LNCaP clone FGC (cell line): Measurements from ENCODE around the gene ID2.

Experiments used
- DNase-seq: peaks from one replicate; pipeline ENCODE4 v3.0.0-alpha.2; 2011; ENCODE audit warnings: low read depth
- H3K4me3 ChIP-seq: 2 replicates; pipeline ENCODE4 v1.5.1; 2011; ENCODE audit warnings: mild to moderate bottlenecking, low read depth, low read length, control low read depth
- TF ChIP-seq, protein P1 (sequence below): IDR thresholded peaks from 2 replicates; pipeline ENCODE4 v1.5.1; 2012; ENCODE audit warnings: mild to moderate bottlenecking; ENCODE audit not compliant: control insufficient read depth, insufficient read depth; ENCODE audit errors: extremely low read depth

ID2 gene

GRCh38 chr2:8732601-8733000 is 50.7 kb downstream of the ID2 start:
- no peak overlapping the region for H3K4me3 ChIP-seq
- DNase-seq = no peak
- TF ChIP-seq, protein P1, sequence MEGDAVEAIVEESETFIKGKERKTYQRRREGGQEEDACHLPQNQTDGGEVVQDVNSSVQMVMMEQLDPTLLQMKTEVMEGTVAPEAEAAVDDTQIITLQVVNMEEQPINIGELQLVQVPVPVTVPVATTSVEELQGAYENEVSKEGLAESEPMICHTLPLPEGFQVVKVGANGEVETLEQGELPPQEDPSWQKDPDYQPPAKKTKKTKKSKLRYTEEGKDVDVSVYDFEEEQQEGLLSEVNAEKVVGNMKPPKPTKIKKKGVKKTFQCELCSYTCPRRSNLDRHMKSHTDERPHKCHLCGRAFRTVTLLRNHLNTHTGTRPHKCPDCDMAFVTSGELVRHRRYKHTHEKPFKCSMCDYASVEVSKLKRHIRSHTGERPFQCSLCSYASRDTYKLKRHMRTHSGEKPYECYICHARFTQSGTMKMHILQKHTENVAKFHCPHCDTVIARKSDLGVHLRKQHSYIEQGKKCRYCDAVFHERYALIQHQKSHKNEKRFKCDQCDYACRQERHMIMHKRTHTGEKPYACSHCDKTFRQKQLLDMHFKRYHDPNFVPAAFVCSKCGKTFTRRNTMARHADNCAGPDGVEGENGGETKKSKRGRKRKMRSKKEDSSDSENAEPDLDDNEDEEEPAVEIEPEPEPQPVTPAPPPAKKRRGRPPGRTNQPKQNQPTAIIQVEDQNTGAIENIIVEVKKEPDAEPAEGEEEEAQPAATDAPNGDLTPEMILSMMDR = no peak
